Thyroid gland (tissue), 4 donors: ENCODE measurements around the gene VPS37C. TPM values are rescaled to one million over a fixed set of nuclear protein-coding genes. Genes with fewer than 3 reads are reported as not detected.

Experiments used
- DNase-seq, 2 donors: peaks; one replicate each; pipeline ENCODE4 v3.0.0-alpha.2; 2019
- H3K27ac ChIP-seq, 3 donors: fragments of 200-600 bp; sonication (generic); 1 replicate in 2 of 3; 2 replicates in 1 of 3; pipeline ENCODE4 v1.5.1; 2016 to 2019; ENCODE audit warnings: mild to moderate bottlenecking in 1 of 3, moderate library complexity in 1 of 3
- H3K27me3 ChIP-seq: fragments of 200-600 bp; sonication (generic); one replicate; pipeline ENCODE4 v1.5.1; 2019
- H3K36me3 ChIP-seq, 2 donors: fragments of 200-600 bp; sonication (generic); one replicate each; pipeline ENCODE4 v1.5.1; 2016 to 2019
- H3K4me1 ChIP-seq, 2 donors: fragments of 200-600 bp; sonication (generic); one replicate each; pipeline ENCODE4 v1.5.1; 2017 to 2019
- H3K4me3 ChIP-seq, 3 donors: fragments of 200-600 bp; sonication (generic); replicated peaks in 1 of 3; 1 replicate in 2 of 3; 2 replicates in 1 of 3; pipeline ENCODE4 v1.5.1; 2016; ENCODE audit warnings: mild to moderate bottlenecking in 1 of 3
- H3K9me3 ChIP-seq: fragments of 200-600 bp; sonication (generic); one replicate; pipeline ENCODE4 v1.5.1; 2017
- CTCF ChIP-seq, 6 experiments: fragments of 200-600 bp in 3 of 6; fragments of 450-650 bp in 3 of 6; sonication (generic) in 3 of 6; IDR thresholded peaks; one replicate each; pipeline ENCODE4 v1.5.1; 2016 to 2019; ENCODE audit warnings: antibody characterized with exemption in 6 of 6, mild to moderate bottlenecking in 2 of 6, inconsistent platforms in 1 of 6, moderate library complexity in 1 of 6
- POLR2A ChIP-seq, 2 donors: fragments of 450-650 bp; IDR thresholded peaks; one replicate each; pipeline ENCODE4 v1.6.1; 2017; ENCODE audit warnings: antibody characterized with exemption in 2 of 2, mild to moderate bottlenecking in 2 of 2, moderate library complexity in 1 of 2
- WGBS, 2 donors: methylation state at CpG; one replicate each; pipeline ENCODE4 v1.1.5; 2017; 5-methylcytosine and 5-hydroxymethylcytosine counted together
- intact Hi-C: fragments of 100-400 bp; cut with DNase I; formaldehyde crosslinking; loops from one replicate; pipeline ENCODE4 v1.15.1; 2023
- total RNA-seq, 4 donors: library from RNA; depleted of rRNA; stranded (reverse); fragments of >200 nt; gene quantifications; one replicate each; pipeline ENCODE4 v1.2.3, GENCODE V29; 2016

Gene VPS37C
- total RNA-seq, 4 donors from 2014 or later = 13.0 to 18.2 (median 15.9) TPM

- H3K9me3 ChIP-seq = no peaks in the 10 kb centered on the region
- no peak for TF ChIP-seq CTCF (IDR thresholded peaks at IDR 0.05)
- no peak for TF ChIP-seq POLR2A (IDR thresholded peaks at IDR 0.05)
- 72 to 84% methylated on average over 5 to 9 of the region's 9 CpGs for WGBS, 2 donors
- no peak overlapping the region for H3K27ac ChIP-seq
- no peaks in the 10 kb centered on the region for H3K27me3 ChIP-seq
- H3K4me3 ChIP-seq = no peak overlapping the region
- no peaks in the 10 kb centered on the region for H3K36me3 ChIP-seq
- intact Hi-C loops = no loop called here
- DNase-seq = no peak
- no peaks in the 10 kb centered on the region for H3K4me1 ChIP-seq
Measured at GRCh38 chr11:61118406-61118805, 42.8 kb downstream of the VPS37C start.

GRCh38 chr11:61118004-61118403, 43.2 kb downstream of the VPS37C start:
- Histone ChIP-seq H3K9me3 (no peaks in the 10 kb centered on the region), H3K27ac (no peak overlapping the region), H3K4me3 (no peak overlapping the region), H3K4me1 (no peaks in the 10 kb centered on the region), H3K36me3 (no peaks in the 10 kb centered on the region), H3K27me3 (no peaks in the 10 kb centered on the region)
- intact Hi-C loops = no loop called here
- DNase-seq = no peak
- 80 to 94% methylated on average over 3 to 5 of the region's 9 CpGs for WGBS, 2 donors
- TF ChIP-seq CTCF (IDR thresholded peaks at IDR 0.05) (no peak), POLR2A (IDR thresholded peaks at IDR 0.05) (no peak)

- 84 to 89% methylated on average over 2 of the region's 2 CpGs for WGBS, 2 donors
- intact Hi-C loops = no loop called here
- H3K27me3 ChIP-seq = no peaks in the 10 kb centered on the region
- no peak for DNase-seq
- no peaks in the 10 kb centered on the region for H3K36me3 ChIP-seq
- TF ChIP-seq POLR2A (IDR thresholded peaks at IDR 0.05) = no peak
- no peak for TF ChIP-seq CTCF (IDR thresholded peaks at IDR 0.05)
- H3K27ac ChIP-seq = no peak overlapping the region
- no peaks in the 10 kb centered on the region for H3K4me1 ChIP-seq
- H3K4me3 ChIP-seq = no peak overlapping the region
- no peaks in the 10 kb centered on the region for H3K9me3 ChIP-seq
Measured at GRCh38 chr11:61117168-61117520, 44.1 kb downstream of the VPS37C start.

- 82 to 89% methylated on average over 7 of the region's 7 CpGs for WGBS, 2 donors
- TF ChIP-seq CTCF (IDR thresholded peaks at IDR 0.05) (no peak), POLR2A (IDR thresholded peaks at IDR 0.05) (no peak)
- no peaks in the 10 kb centered on the region for H3K27me3 ChIP-seq
- intact Hi-C loops = no loop called here
- DNase-seq = no peak
- no peaks in the 10 kb centered on the region for H3K4me1 ChIP-seq
- H3K27ac ChIP-seq = no peak overlapping the region
- no peak overlapping the region for H3K4me3 ChIP-seq
- H3K36me3 ChIP-seq = no peaks in the 10 kb centered on the region
- no peaks in the 10 kb centered on the region for H3K9me3 ChIP-seq
Measured at GRCh38 chr11:61116426-61117167, 44.6 kb downstream of the VPS37C start.

GRCh38 chr11:61115498-61116224, 45.6 kb downstream of the VPS37C start:
- Histone ChIP-seq H3K9me3 (no peaks in the 10 kb centered on the region), H3K27ac (no peak overlapping the region), H3K27me3 (no peaks in the 10 kb centered on the region), H3K4me1 (no peaks in the 10 kb centered on the region), H3K36me3 (no peaks in the 10 kb centered on the region), H3K4me3 (no peak overlapping the region)
- intact Hi-C loops = no loop called here
- WGBS, 2 donors = 81 to 85% methylated on average over 21 of the region's 21 CpGs
- no peak for TF ChIP-seq CTCF (IDR thresholded peaks at IDR 0.05)
- TF ChIP-seq POLR2A (IDR thresholded peaks at IDR 0.05) = no peak
- DNase-seq = no peak
